ENCODE data around the gene ANGPTL5. TPM values are rescaled to one million over a fixed set of nuclear protein-coding genes. Genes with fewer than 3 reads are reported as not detected.

The ANGPTL5 gene
- 0.66 and 1.3 TPM in 2 replicates for total RNA-seq

GRCh38 chr11:101916422-101916821, at the start of gene ANGPTL5:
ANGPTL5 (minus strand) TSS chr11:101916522; CDS start chr11:101907909, 8,613 bp downstream.

GRCh38 chr11:101914738-101915426, 1.4 kb downstream of the ANGPTL5 start, which contains the start of gene CEP126:
CEP126 (plus strand) TSS chr11:101915010; CDS start chr11:101915285, 275 bp downstream.

Other genes starting within 250 kb of the ANGPTL5 start
- gene CEP126, start 1.5 kb downstream of the ANGPTL5 start, total RNA-seq: 2.6 and 3.8 TPM in 2 replicates
- gene CFAP300, start 130.9 kb upstream of the ANGPTL5 start, total RNA-seq: 4.3 and 9.5 TPM in 2 replicates
- 150 and 268 TPM in 2 replicates for gene YAP1, start 193.9 kb upstream of the ANGPTL5 start, total RNA-seq